Measurements from ENCODE around the gene HSD17B11.
"Not testable (repeated sequence)": the region's sequence is repeated elsewhere in the genome, so short reads cannot be mapped to it uniquely, and the experiment has no call there.

HSD17B11 gene

DNA sequence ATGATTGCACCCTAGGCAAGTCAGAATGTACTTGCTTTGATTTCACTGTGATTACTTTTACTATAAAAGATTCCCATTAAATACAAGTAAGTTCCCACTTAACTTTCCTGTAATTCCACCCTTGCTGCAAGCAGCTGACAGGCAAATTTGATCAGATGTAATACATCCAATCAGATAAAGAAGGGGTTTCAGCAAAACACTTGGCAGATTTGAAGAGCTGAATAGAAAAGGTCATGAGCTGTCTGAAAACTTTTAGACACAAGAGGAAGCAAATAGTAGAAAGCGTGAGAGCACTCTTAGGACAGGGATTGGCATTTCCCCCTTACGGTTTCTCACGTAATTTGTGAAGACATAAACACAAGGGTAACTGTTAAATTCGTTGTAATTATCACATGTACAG lies 91.1 kb downstream of the HSD17B11 start:
- no peak for DNase-seq

DNA sequence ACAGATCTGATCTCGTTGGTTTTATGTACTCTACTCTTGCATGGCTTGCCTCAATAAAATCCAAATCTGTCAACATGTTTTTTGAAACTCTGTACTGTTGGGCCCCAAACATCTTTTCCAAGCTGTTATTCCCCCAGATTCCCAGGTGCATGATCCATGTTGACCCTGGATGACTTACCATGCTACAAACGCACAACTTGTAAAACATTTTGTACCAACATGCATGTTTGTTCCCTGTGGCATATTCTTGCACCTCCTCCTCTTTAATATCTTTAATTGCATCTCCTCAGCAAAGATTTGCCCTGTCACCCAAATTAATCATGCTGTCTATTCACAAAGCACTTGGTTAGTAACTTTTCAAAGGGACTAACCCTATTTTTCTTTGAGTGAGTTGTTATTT lies 92.6 kb downstream of the HSD17B11 start:
- DNase-seq = no peak

DNA sequence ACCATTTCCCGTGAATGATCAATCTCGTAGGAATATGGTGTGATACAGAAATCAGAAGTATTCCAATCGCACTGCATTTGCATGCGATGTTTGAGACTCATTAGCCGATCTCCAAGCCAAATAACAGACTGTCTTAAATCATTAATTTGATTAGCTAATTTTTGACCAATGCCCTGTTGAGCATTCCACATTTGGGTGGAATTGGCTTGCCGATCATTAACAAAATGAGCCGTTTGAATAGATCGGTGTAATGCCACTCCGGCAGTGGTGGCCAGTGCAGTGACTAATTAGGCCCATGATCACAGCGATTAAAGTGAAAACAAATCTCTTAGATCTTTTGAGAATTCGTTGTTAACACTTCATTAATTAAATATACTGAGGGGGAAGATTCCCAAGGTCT lies 96.1 kb downstream of the HSD17B11 start:
- DNase-seq = not testable (repeated sequence)

DNA sequence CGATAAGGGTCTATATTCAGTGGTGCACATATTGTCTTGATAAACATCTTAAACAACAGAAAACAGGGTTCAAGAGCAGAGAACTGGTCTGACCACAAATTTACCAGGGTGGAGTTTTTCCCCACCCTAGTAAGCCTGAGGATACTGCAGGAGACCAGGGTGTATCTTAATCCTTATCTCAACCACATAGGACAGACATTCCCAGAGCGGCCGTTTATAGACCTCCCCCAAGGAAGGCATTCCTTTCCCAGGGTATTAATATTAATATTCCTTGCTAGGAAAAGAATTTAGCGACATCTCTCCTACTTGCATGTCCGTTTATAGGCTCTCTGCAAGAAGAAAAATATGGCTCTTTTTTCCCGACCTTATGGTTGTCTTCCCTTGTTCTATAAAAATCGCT lies 97.1 kb downstream of the HSD17B11 start:
- DNase-seq = not testable (repeated sequence)

DNA sequence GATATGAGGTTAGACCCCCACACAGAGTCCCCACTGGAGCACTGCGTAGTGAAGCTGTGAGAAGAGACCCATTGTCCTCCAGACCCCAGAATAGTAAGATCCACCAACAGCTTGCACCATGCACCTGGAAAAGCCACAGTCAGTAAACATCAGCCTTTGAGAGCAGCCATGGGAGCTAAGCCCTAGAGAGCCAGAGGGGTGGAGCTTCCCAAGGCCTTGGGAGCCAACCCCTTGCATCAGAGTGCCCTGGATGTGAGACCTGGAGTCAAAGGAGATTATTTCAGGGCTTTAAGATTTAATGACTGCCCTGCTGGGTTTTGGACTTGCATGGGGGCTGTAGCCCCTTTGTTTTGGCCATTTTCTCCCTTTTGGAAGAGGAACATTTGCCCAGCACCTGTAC lies 104.0 kb downstream of the HSD17B11 start:
- no peak for DNase-seq

Data from inflammatory macrophage (primary cell).